GM10266 (cell line): ENCODE data around the gene KRT33A.

Source experiments
- DNase-seq: peaks from one replicate; pipeline ENCODE4 v3.0.0; 2012; ENCODE audit errors: extremely low spot score
- CTCF ChIP-seq: IDR thresholded peaks from 2 replicates; pipeline ENCODE4 v1.5.1; 2012; ENCODE audit warnings: mild to moderate bottlenecking, low read depth; ENCODE audit not compliant: control insufficient read depth, insufficient read depth; ENCODE audit errors: missing control alignments

Gene KRT33A

GRCh38 chr17:41377546-41377945 lies 26.9 kb upstream of the KRT33A start:
- DNase-seq, result no peak
- no peak for TF ChIP-seq CTCF

- TF ChIP-seq CTCF, result no peak
- no peak for DNase-seq
Observed at GRCh38 chr17:41369713-41370112, 19.1 kb upstream of the KRT33A start, which contains the start of gene KRT33B. KRT33B (minus strand) TSS chr17:41369813; CDS start chr17:41369750, 63 bp downstream.

GRCh38 chr17:41369023-41369422 lies 18.4 kb upstream of the KRT33A start:
- no peak for DNase-seq
- no peak for TF ChIP-seq CTCF

GRCh38 chr17:41367426-41368075 lies 16.9 kb upstream of the KRT33A start:
- TF ChIP-seq CTCF, result no peak
- DNase-seq, result no peak

GRCh38 chr17:41366070-41366469 lies 15.4 kb upstream of the KRT33A start:
- TF ChIP-seq CTCF, result no peak

GRCh38 chr17:41363881-41364280 lies 13.3 kb upstream of the KRT33A start:
- TF ChIP-seq CTCF, result no peak

More at GRCh38 chr17:41366070-41366469, 15.4 kb upstream of the KRT33A start:
- DNase-seq, result no peak

GRCh38 chr17:41360296-41360995 lies 9.8 kb upstream of the KRT33A start:
- DNase-seq, result no peak

More at GRCh38 chr17:41363881-41364280, 13.3 kb upstream of the KRT33A start:
- DNase-seq, result no peak

More at GRCh38 chr17:41360296-41360995, 9.8 kb upstream of the KRT33A start:
- no peak for TF ChIP-seq CTCF
